Measurements from ENCODE around the gene IRF2BPL. TPM values are rescaled to one million over a fixed set of nuclear protein-coding genes. Genes with fewer than 3 reads are reported as not detected.

Gene IRF2BPL
- total and polyA plus RNA-seq, 2 of the 8 experiments (the other 6 are each of a cell fraction or from before 2014, with no cell fraction given) = 18.8 to 57.0 TPM

- TF ChIP-seq CTCF (IDR thresholded peaks at IDR 0.05; ENCODE audit: control extremely low read depth in 1 of 3, insufficient read depth in 1 of 3, low read depth in 1 of 3, low read length in 3 of 3) = no peak
- no peak for TF ChIP-seq NANOG (IDR thresholded peaks at IDR 0.05; ENCODE audit: insufficient read depth, low read depth, low read length, poor library complexity, severe bottlenecking)
- TF ChIP-seq RBBP5 (IDR thresholded peaks at IDR 0.05; ENCODE audit: borderline replicate concordance, low read depth, low read length) = no peak
Measured at GRCh38 chr14:77063571-77064171, 35.2 kb upstream of the IRF2BPL start (continued).
